ENCODE results near the gene ISL2. TPM values are rescaled to one million over a fixed set of nuclear protein-coding genes. Genes with fewer than 3 reads are reported as not detected.

The ISL2 gene
- total and polyA plus RNA-seq, 4 donors = 0.03 to 0.14 TPM; not detected in 2

DNA sequence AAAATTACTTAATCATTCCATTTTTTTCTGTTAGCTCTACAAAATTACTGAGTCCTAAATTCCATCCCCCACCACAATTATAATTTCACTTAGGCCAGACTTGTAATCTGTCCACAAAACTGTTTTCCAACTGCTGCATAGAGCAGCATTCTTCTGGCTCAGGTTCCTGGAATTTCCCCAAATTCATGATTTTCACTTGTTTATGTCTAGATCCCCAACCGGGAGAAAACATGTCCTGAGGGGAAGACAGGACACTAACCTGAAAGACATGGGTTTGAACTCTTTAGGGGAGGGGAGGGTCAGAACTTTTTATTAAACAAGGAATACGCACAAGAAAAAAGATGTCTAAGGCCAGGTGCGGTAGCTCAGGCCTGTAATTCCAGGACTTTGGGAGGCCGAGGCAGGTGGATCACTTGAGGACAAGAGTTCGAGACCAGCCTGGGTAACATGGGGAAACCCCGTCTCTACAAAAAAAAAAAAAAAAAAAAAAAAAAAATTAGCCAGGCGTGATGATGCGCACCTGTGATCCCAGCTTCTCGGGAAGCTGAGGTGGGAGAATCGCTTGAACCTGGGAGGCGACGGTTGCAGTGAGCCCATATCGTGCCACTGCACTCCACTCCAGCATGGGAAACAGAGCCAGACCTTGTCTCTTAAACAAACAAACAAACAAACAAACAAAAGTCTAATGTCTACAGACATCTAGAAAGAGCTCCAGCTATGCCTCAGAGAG, 26.8 kb upstream of the ISL2 start:
- Histone ChIP-seq H3K4me1 (ENCODE audit: control insufficient read depth in 4 of 4, insufficient read depth in 4 of 4, low read length in 3 of 4) (peaks cover 14 to 47% (median 24%) of the 10 kb centered on the region in 4 donors), H3K9ac (ENCODE audit: low read depth in 1 of 2, low read length in 2 of 2) (peak overlapping the region; percentile 87 to 96)
- 63% methylated on average over 13 of the region's 13 CpGs for WGBS

DNA sequence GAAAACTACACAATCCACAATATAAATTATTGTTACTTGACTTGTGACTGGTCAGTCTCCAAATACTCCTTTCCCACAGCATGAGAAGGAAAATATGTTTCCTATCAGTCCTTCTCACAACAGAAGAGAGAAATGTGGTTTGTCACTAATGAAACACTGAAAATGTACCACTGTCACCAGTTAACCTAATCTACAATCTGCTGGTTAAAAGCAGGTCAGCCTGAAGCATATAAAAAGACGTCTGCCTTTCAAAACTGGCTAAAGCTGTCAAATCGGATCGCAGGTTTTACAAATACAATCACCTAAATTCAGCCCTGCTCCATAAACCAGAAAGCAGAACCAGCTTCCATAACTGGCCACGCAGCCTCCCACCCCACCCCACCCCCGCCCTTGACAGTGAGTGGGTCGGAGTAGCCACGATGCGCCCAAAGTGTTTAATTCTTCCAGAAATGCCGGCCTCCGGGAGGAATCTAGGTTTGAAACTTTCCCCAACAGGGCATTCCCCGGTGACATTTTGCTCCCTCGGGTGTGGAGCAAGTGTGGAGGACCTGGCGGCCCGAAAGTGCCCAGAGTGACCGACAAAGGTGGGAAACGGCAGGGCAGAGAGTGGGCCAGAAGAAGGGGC, 26.0 kb upstream of the ISL2 start:
- peak overlapping the region; percentile 96 for H3K27ac ChIP-seq (ENCODE audit: low read depth in 1 of 2, low read length in 2 of 2)
- peaks cover 14 to 47% (median 24%) of the 10 kb centered on the region in 4 donors for H3K4me1 ChIP-seq (ENCODE audit: control insufficient read depth in 4 of 4, insufficient read depth in 4 of 4, low read length in 3 of 4)
- under 1% methylated on average over 16 of the region's 16 CpGs for WGBS
- H3K27me3 ChIP-seq (ENCODE audit: control insufficient read depth in 4 of 4, insufficient read depth in 4 of 4, low read length in 3 of 4) = no peaks in the 10 kb centered on the region
- H3K9me3 ChIP-seq (ENCODE audit: control insufficient read depth in 4 of 4, low read length in 3 of 4) = no peaks in the 10 kb centered on the region
- H3K4me3 ChIP-seq (ENCODE audit: low read depth in 1 of 3, low read length in 3 of 3) = peak overlapping the region; percentile 90 to 94 (median 94)
- H3K9ac ChIP-seq (ENCODE audit: low read depth in 1 of 2, low read length in 2 of 2) = peak overlapping the region; percentile 87 to 96
- H3K36me3 ChIP-seq (ENCODE audit: control insufficient read depth in 4 of 4, insufficient read depth in 3 of 4, low read depth in 1 of 4, low read length in 3 of 4) = peaks cover 0 to 3% (median 0%) of the 10 kb centered on the region in 4 donors
- DNase-seq (ENCODE audit: low spot score) = no peak
- TF ChIP-seq FOXA1 (IDR thresholded peaks at IDR 0.05) = no peak
- TF ChIP-seq NR2F2 (IDR thresholded peaks at IDR 0.05) = peak; percentile 14

More for the DNA sequence above, 26.8 kb upstream of the ISL2 start:
- TF ChIP-seq RAD21 (IDR thresholded peaks at IDR 0.05) (no peak), HNF4A (conservative IDR thresholded peaks at IDR 0.05) (no peak), SP1 (IDR thresholded peaks at IDR 0.05) (no peak), NR2F2 (IDR thresholded peaks at IDR 0.05) (no peak)
- TF ChIP-seq, protein P1, sequence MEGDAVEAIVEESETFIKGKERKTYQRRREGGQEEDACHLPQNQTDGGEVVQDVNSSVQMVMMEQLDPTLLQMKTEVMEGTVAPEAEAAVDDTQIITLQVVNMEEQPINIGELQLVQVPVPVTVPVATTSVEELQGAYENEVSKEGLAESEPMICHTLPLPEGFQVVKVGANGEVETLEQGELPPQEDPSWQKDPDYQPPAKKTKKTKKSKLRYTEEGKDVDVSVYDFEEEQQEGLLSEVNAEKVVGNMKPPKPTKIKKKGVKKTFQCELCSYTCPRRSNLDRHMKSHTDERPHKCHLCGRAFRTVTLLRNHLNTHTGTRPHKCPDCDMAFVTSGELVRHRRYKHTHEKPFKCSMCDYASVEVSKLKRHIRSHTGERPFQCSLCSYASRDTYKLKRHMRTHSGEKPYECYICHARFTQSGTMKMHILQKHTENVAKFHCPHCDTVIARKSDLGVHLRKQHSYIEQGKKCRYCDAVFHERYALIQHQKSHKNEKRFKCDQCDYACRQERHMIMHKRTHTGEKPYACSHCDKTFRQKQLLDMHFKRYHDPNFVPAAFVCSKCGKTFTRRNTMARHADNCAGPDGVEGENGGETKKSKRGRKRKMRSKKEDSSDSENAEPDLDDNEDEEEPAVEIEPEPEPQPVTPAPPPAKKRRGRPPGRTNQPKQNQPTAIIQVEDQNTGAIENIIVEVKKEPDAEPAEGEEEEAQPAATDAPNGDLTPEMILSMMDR (IDR thresholded peaks at IDR 0.05; ENCODE audit: low read depth, low read length, missing input control) = no peak
- TF ChIP-seq, protein P2, sequence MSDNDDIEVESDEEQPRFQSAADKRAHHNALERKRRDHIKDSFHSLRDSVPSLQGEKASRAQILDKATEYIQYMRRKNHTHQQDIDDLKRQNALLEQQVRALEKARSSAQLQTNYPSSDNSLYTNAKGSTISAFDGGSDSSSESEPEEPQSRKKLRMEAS (IDR thresholded peaks at IDR 0.05) = no peak
- H3K9me3 ChIP-seq (ENCODE audit: control insufficient read depth in 4 of 4, low read length in 3 of 4) = no peaks in the 10 kb centered on the region
- DNase-seq (ENCODE audit: low spot score) = no peak
- H3K27me3 ChIP-seq (ENCODE audit: control insufficient read depth in 4 of 4, insufficient read depth in 4 of 4, low read length in 3 of 4) = no peaks in the 10 kb centered on the region
- H3K4me3 ChIP-seq (ENCODE audit: low read depth in 1 of 3, low read length in 3 of 3) = peak overlapping the region in 2 of 3 donors; percentile 90 to 94
- H3K36me3 ChIP-seq (ENCODE audit: control insufficient read depth in 4 of 4, insufficient read depth in 3 of 4, low read depth in 1 of 4, low read length in 3 of 4) = peaks cover 0 to 3% (median 0%) of the 10 kb centered on the region in 4 donors
- peak overlapping the region in 1 of 2 donors; percentile 96 for H3K27ac ChIP-seq (ENCODE audit: low read depth in 1 of 2, low read length in 2 of 2)

DNA sequence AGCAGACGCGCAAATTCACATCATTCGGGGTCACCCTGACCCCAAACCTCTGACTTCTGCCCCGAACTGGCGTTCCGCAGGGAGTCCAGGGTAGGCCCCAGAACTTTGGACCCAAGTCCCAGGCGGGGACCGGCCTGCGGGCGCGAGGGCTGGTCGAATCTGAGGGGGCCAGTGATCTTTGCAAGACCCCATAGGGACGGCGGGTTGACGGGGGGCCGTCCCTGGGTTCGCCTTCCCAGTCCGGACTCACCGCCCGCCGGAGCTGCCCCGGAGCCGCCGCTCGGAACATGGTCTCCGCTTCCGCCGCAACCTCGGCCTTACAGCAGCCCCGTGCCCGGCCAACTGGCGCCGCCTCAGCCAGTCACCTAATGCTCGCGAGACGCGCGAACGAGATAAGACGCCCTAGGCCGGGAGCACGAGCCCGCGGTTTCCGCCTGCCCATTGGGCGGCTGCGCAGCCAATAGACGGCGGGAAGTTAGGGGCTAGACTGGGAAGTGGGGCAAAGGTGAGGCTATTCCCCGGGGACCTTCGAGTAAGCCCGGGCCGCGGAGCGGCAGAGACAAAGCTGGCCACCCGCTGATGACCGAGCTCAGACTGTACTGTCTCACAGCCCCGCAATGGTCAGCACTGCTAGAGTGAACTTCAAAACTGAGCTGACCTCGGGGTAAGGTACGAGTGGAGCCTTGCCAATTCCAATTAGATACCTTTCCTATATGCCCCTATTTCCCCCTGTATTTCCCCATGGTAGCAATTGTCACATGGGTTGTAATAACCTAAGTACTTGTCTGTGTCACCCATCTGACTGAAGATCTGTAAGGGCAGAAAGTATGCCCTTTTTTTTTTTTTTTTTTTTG, 25.2 kb upstream of the ISL2 start, which contains the start of gene ETFA:
Gene ETFA, minus strand, starts transcription at position 370 of the 854 bp plus-strand sequence. Its CDS starts 81 bp downstream, at position 289.
- Histone ChIP-seq H3K36me3 (ENCODE audit: control insufficient read depth in 4 of 4, insufficient read depth in 3 of 4, low read depth in 1 of 4, low read length in 3 of 4) (peaks cover 0 to 3% (median 0%) of the 10 kb centered on the region in 4 donors), H3K4me1 (ENCODE audit: control insufficient read depth in 4 of 4, insufficient read depth in 4 of 4, low read length in 3 of 4) (peaks cover 14 to 47% (median 24%) of the 10 kb centered on the region in 4 donors), H3K4me3 (ENCODE audit: low read depth in 1 of 3, low read length in 3 of 3) (peak within 1 kb of the TSS; percentile 90 to 94 (median 94)), H3K9me3 (ENCODE audit: control insufficient read depth in 4 of 4, low read length in 3 of 4) (no peaks in the 10 kb centered on the region), H3K9ac (ENCODE audit: low read depth in 1 of 2, low read length in 2 of 2) (peak within 1 kb of the TSS; percentile 87 to 96), H3K27me3 (ENCODE audit: control insufficient read depth in 4 of 4, insufficient read depth in 4 of 4, low read length in 3 of 4) (no peaks in the 10 kb centered on the region), H3K27ac (ENCODE audit: low read depth in 1 of 2, low read length in 2 of 2) (peak within 1 kb of the TSS; percentile 96)
- DNase-seq (ENCODE audit: low spot score) = peak; percentile 92
- WGBS = under 1% methylated on average over 60 of the region's 60 CpGs
- TF ChIP-seq NR2F2 (IDR thresholded peaks at IDR 0.05) = no peak
- TF ChIP-seq HNF4G (IDR thresholded peaks at IDR 0.05) = peak; percentile 85
- peak; percentile 81 for TF ChIP-seq YY1 (IDR thresholded peaks at IDR 0.05)
- peak in 1 of 2 donors; percentile 33 for TF ChIP-seq JUND (IDR thresholded peaks at IDR 0.05)
- TF ChIP-seq, protein P2 (IDR thresholded peaks at IDR 0.05) = peak; percentile 85
- TF ChIP-seq FOXA2 (IDR thresholded peaks at IDR 0.05) = no peak
- TF ChIP-seq RAD21 (IDR thresholded peaks at IDR 0.05) = peak in 1 of 2 donors; percentile 12
- TF ChIP-seq EGR1 (IDR thresholded peaks at IDR 0.05; ENCODE audit: low read depth in 2 of 2) = no peak
- peak; percentile 96 for TF ChIP-seq SP1 (IDR thresholded peaks at IDR 0.05)
- TF ChIP-seq FOXA1 (IDR thresholded peaks at IDR 0.05) = no peak
- peak; percentile 99 for TF ChIP-seq ZBTB33 (IDR thresholded peaks at IDR 0.05)
- TF ChIP-seq, protein P3, sequence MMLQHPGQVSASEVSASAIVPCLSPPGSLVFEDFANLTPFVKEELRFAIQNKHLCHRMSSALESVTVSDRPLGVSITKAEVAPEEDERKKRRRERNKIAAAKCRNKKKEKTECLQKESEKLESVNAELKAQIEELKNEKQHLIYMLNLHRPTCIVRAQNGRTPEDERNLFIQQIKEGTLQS (IDR thresholded peaks at IDR 0.05) = no peak
- peak; percentile 87 to 93 for TF ChIP-seq RXRA (IDR thresholded peaks at IDR 0.05)
- TF ChIP-seq, protein P1 (IDR thresholded peaks at IDR 0.05; ENCODE audit: low read depth, low read length, missing input control) = no peak
- TF ChIP-seq HNF4A (conservative IDR thresholded peaks at IDR 0.05) = peak; percentile 96
- peak; percentile 85 for TF ChIP-seq TAF1 (conservative IDR thresholded peaks at IDR 0.05)
